Limb (tissue), 2 donors: Measurements from ENCODE around the gene PLA2G4D.

ENCODE experiments used
- DNase-seq, 2 donors: peaks; one replicate each; pipeline ENCODE4 v3.0.0-alpha.2; 2016; ENCODE audit errors: extremely low spot score in 2 of 2

The PLA2G4D gene

GRCh38 chr15:42027521-42027920, 66.8 kb downstream of the PLA2G4D start:
- no peak for DNase-seq

GRCh38 chr15:42024303-42024702, 70.1 kb downstream of the PLA2G4D start:
- no peak for DNase-seq

GRCh38 chr15:42021593-42021992, 72.8 kb downstream of the PLA2G4D start:
- no peak for DNase-seq

- no peak for DNase-seq
Observed at GRCh38 chr15:42020713-42021273, 73.6 kb downstream of the PLA2G4D start, which contains the start of gene PLA2G4E. TSS of gene PLA2G4E (minus strand) at chr15:42021042. CDS start at chr15:42021030, 12 bp downstream.

- DNase-seq, result peak in 1 of 2 donors; percentile 18
Observed at GRCh38 chr15:42018306-42019224, 75.8 kb downstream of the PLA2G4D start.
